Measurements from ENCODE around the gene DNM3. TPM values are rescaled to one million over a fixed set of nuclear protein-coding genes. Genes with fewer than 3 reads are reported as not detected.

The DNM3 gene
- total and polyA plus RNA-seq, 2 experiments from 2014 or later, result 5.2 to 12.2 TPM

- Mint-ChIP-seq H3K36me3 (ENCODE audit: low read depth) (no peaks in the 10 kb centered on the region), H3K27me3 (ENCODE audit: insufficient read depth, low read depth, poor library complexity) (no peaks in the 10 kb centered on the region), H3K4me3 (no peak overlapping the region), H3K4me1 (peaks cover 22% of the 10 kb centered on the region), H3K9me3 (no peaks in the 10 kb centered on the region), H3K27ac (no peak overlapping the region)
- H3K27me3 ChIP-seq (ENCODE audit: insufficient read depth), result no peaks in the 10 kb centered on the region
- no peaks in the 10 kb centered on the region for H3K9me2 ChIP-seq (ENCODE audit: insufficient read depth)
- H2AFZ ChIP-seq, result no peak overlapping the region
- DNase-seq (ENCODE audit: low spot score) (no peak), ATAC-seq (no peak)
- no peak overlapping the region for H3K4me2 ChIP-seq
- no peak overlapping the region for H3K4me3 ChIP-seq
- H3F3A ChIP-seq (replicated peaks; ENCODE audit: low read depth), result no peaks in the 10 kb centered on the region
- H3K27ac ChIP-seq (ENCODE audit: low read depth), result no peak overlapping the region
- H3K79me2 ChIP-seq (replicated peaks; ENCODE audit: insufficient read depth), result no peaks in the 10 kb centered on the region
- H3K4me1 ChIP-seq (ENCODE audit: insufficient read depth), result peaks cover 28% of the 10 kb centered on the region
- TF ChIP-seq REST (IDR thresholded peaks at IDR 0.05; ENCODE audit: unreplicated experiment) (no peak), POLR2AphosphoS5 (IDR thresholded peaks at IDR 0.05; ENCODE audit: low read depth) (no peak), ZNF114 (CRISPR knock-in tag; IDR thresholded peaks at IDR 0.05) (no peak), CREB1 (CRISPR knock-in tag; IDR thresholded peaks at IDR 0.05; ENCODE audit: low read depth) (no peak), STAT1 (IDR thresholded peaks at IDR 0.05; ENCODE audit: unreplicated experiment) (no peak), CTCF (conservative IDR thresholded peaks at IDR 0.05; ENCODE audit: low read depth in 2 of 2) (no peak), JUNB (IDR thresholded peaks at IDR 0.05; ENCODE audit: unreplicated experiment) (no peak), ZNF331 (CRISPR knock-in tag; IDR thresholded peaks at IDR 0.05; ENCODE audit: low read depth) (no peak), ZNF462 (CRISPR knock-in tag; IDR thresholded peaks at IDR 0.05) (no peak), ETS1 (IDR thresholded peaks at IDR 0.05) (no peak), NANOG (IDR thresholded peaks at IDR 0.05; ENCODE audit: borderline replicate concordance) (no peak), EZH2phosphoT487 (IDR thresholded peaks at IDR 0.05; ENCODE audit: unreplicated experiment) (no peak), EZH2 (IDR thresholded peaks at IDR 0.05; ENCODE audit: low read depth, unreplicated experiment) (no peak)
- no peaks in the 10 kb centered on the region for H3K36me3 ChIP-seq (ENCODE audit: insufficient read depth)
- H4K20me1 ChIP-seq (replicated peaks; ENCODE audit: insufficient read depth), result no peaks in the 10 kb centered on the region
Observed at GRCh38 chr1:172179918-172180317, 338.6 kb downstream of the DNM3 start.
